Neural cell (in vitro differentiated cells): ENCODE results near the gene KMT2B. TPM values are rescaled to one million over a fixed set of nuclear protein-coding genes. Genes with fewer than 3 reads are reported as not detected.

Source experiments
- H2AFZ ChIP-seq: fragments of 200-600, 300-800 bp; sonication (generic), shearing (Covaris generic); 2 replicates; pipeline ENCODE4 v1.6.0; 2014; ENCODE audit warnings: low read depth, mild to moderate bottlenecking, antibody characterized with exemption, low read length, moderate library complexity
- H3F3A ChIP-seq: fragments of 200-600 bp; shearing (Covaris generic); 2 replicates; pipeline ENCODE4 v1.6.1; 2016; ENCODE audit warnings: mild to moderate bottlenecking, moderate library complexity, mixed read lengths, antibody characterized with exemption, low read length; ENCODE audit not compliant: insufficient read depth, poor library complexity, severe bottlenecking
- H3K27ac ChIP-seq: fragments of 200-600, 300-800 bp; sonication (generic), shearing (Covaris generic); 2 replicates; pipeline ENCODE4 v1.5.1; 2014; ENCODE audit warnings: mild to moderate bottlenecking, low read length, moderate library complexity
- H3K27me3 ChIP-seq: fragments of 300-800, 200-600 bp; sonication (generic), shearing (Covaris generic); 2 replicates; pipeline ENCODE4 v1.6.0; 2014; ENCODE audit warnings: mild to moderate bottlenecking, low read depth, low read length, moderate library complexity; ENCODE audit not compliant: insufficient read depth
- H3K36me3 ChIP-seq: fragments of 300-800, 200-600 bp; sonication (generic), shearing (Covaris generic); 2 replicates; pipeline ENCODE4 v1.5.1; 2014; ENCODE audit warnings: mild to moderate bottlenecking, antibody characterized with exemption, low read length, moderate library complexity; ENCODE audit not compliant: insufficient read depth
- H3K4me2 ChIP-seq: fragments of 300-800, 200-600 bp; sonication (generic), shearing (Covaris generic); 2 replicates; pipeline ENCODE4 v1.6.0; 2014; ENCODE audit warnings: mild to moderate bottlenecking, low read length
- H3K4me3 ChIP-seq: fragments of 300-800, 200-600 bp; sonication (generic), shearing (Covaris generic); 2 replicates; pipeline ENCODE4 v1.5.1; 2014; ENCODE audit warnings: mild to moderate bottlenecking, low read length, moderate library complexity
- H3K79me2 ChIP-seq: fragments of 200-600 bp; shearing (Covaris generic); replicated peaks from 2 replicates; pipeline ENCODE4 v1.6.0; 2014; ENCODE audit warnings: mild to moderate bottlenecking, low read length, moderate library complexity; ENCODE audit not compliant: insufficient read depth
- H3K9ac ChIP-seq: fragments of 300-800, 200-600 bp; sonication (generic), shearing (Covaris generic); 2 replicates; pipeline ENCODE4 v1.6.1; 2016; ENCODE audit warnings: mild to moderate bottlenecking, low read length, mixed read lengths
- H3K9me2 ChIP-seq: fragments of 200-600 bp; shearing (Covaris generic); 2 replicates; pipeline ENCODE4 v1.6.1; 2016; ENCODE audit warnings: mild to moderate bottlenecking, low read length, mixed read lengths; ENCODE audit not compliant: insufficient read depth
- H3K9me3 ChIP-seq: fragments of 200-600, 300-800 bp; sonication (generic), shearing (Covaris generic); 2 replicates; pipeline ENCODE4 v1.6.1; 2016; ENCODE audit warnings: mild to moderate bottlenecking, mixed run types, low read length, moderate library complexity, mixed read lengths
- H4K20me1 ChIP-seq: fragments of 200-600 bp; shearing (Covaris generic); 2 replicates; pipeline ENCODE4 v1.6.1; 2016; ENCODE audit warnings: mild to moderate bottlenecking, mixed run types; ENCODE audit not compliant: insufficient read depth
- CTCF ChIP-seq: fragments of 450-650 bp; IDR thresholded peaks from 2 replicates; pipeline ENCODE4 v1.5.1; 2014; ENCODE audit warnings: antibody characterized with exemption, mild to moderate bottlenecking, moderate library complexity; ENCODE audit not compliant: poor library complexity, severe bottlenecking
- EP300 ChIP-seq: fragments of 450-650 bp; conservative IDR thresholded peaks from 2 replicates; pipeline ENCODE4 v1.6.1; 2014; ENCODE audit warnings: antibody characterized with exemption, mild to moderate bottlenecking, moderate library complexity; ENCODE audit not compliant: poor library complexity, severe bottlenecking
- EZH2 ChIP-seq: fragments of 200-600, 300-800 bp; shearing (Covaris generic), sonication (generic); IDR thresholded peaks from 2 replicates; pipeline ENCODE4 v1.6.1; 2014; ENCODE audit warnings: antibody characterized with exemption, low read length, borderline replicate concordance, mild to moderate bottlenecking; ENCODE audit not compliant: insufficient read depth, poor library complexity, severe bottlenecking
- MXI1 ChIP-seq: fragments of 450-650 bp; conservative IDR thresholded peaks from 2 replicates; pipeline ENCODE4 v1.6.1; 2014; ENCODE audit warnings: antibody characterized with exemption, mild to moderate bottlenecking; ENCODE audit not compliant: poor library complexity, severe bottlenecking
- POLR2AphosphoS5 ChIP-seq: IDR thresholded peaks from 2 replicates; pipeline ENCODE4 v1.6.1; 2012
- RAD21 ChIP-seq: fragments of 450-650 bp; conservative IDR thresholded peaks from 2 replicates; pipeline ENCODE4 v1.6.1; 2014; ENCODE audit warnings: antibody characterized with exemption, mild to moderate bottlenecking, moderate library complexity
- REST ChIP-seq: IDR thresholded peaks from 2 replicates; pipeline ENCODE4 v1.6.1; 2012; ENCODE audit warnings: borderline replicate concordance
- SMC3 ChIP-seq: fragments of 450-650 bp; conservative IDR thresholded peaks from 2 replicates; pipeline ENCODE4 v1.6.1; 2014; ENCODE audit warnings: antibody characterized with exemption, mild to moderate bottlenecking, moderate library complexity; ENCODE audit not compliant: poor library complexity
- TAF1 ChIP-seq: IDR thresholded peaks from 2 replicates; pipeline ENCODE4 v1.6.1; 2012; ENCODE audit warnings: low read depth
- polyA plus RNA-seq: library from polyadenylated mRNA; depleted of rRNA; stranded (reverse); fragments of >200 nt; gene quantifications from 2 replicates; pipeline ENCODE4 v1.2.3, GENCODE V29; 2014

The KMT2B gene
- polyA plus RNA-seq, 1 donor from 2014 or later: 15.8 TPM

- Histone ChIP-seq H3K4me3 (peak within 1 kb of the TSS; percentile 91), H3K9ac (peak within 1 kb of the TSS; percentile 50), H3K4me2 (no peak within 1 kb of the TSS), H3F3A (no peaks in the 10 kb centered on the region), H3K27ac (peak within 1 kb of the TSS; percentile 28), H3K9me3 (no peaks in the 10 kb centered on the region), H3K79me2 (peaks cover 15% of the 10 kb centered on the region), H4K20me1 (no peaks in the 10 kb centered on the region), H3K27me3 (no peaks in the 10 kb centered on the region), H2AFZ (no peak within 1 kb of the TSS), H3K36me3 (peaks cover 8% of the 10 kb centered on the region), H3K9me2 (no peaks in the 10 kb centered on the region)
- TF ChIP-seq EP300 (no peak), CTCF (no peak), MXI1 (no peak), RAD21 (no peak), TAF1 (no peak), REST (no peak), EZH2 (no peak), SMC3 (no peak), POLR2AphosphoS5 (no peak)
These were observed 38.8 kb downstream of the KMT2B start, which contains the start of gene HSPB6 for GRCh38 chr19:35756377-35757230. Gene HSPB6 (minus strand): TSS chr19:35757029. CDS start chr19:35757008, 21 bp downstream.

GRCh38 chr19:35757231-35757748 lies 39.5 kb downstream of the KMT2B start:
- Histone ChIP-seq H3F3A (no peaks in the 10 kb centered on the region), H3K9me3 (no peaks in the 10 kb centered on the region), H3K4me3 (peak overlapping the region; percentile 91), H3K79me2 (peaks cover 15% of the 10 kb centered on the region), H3K36me3 (peaks cover 8% of the 10 kb centered on the region), H3K9ac (peak overlapping the region; percentile 50), H3K4me2 (no peak overlapping the region), H4K20me1 (no peaks in the 10 kb centered on the region), H3K9me2 (no peaks in the 10 kb centered on the region), H2AFZ (no peak overlapping the region), H3K27me3 (no peaks in the 10 kb centered on the region), H3K27ac (peak overlapping the region; percentile 28)
- TF ChIP-seq EP300 (no peak), TAF1 (no peak), MXI1 (no peak), REST (no peak), EZH2 (no peak), POLR2AphosphoS5 (no peak), RAD21 (no peak), SMC3 (no peak), CTCF (no peak)
